ENCODE measurements around the gene FAM168A.

The FAM168A gene

DNA sequence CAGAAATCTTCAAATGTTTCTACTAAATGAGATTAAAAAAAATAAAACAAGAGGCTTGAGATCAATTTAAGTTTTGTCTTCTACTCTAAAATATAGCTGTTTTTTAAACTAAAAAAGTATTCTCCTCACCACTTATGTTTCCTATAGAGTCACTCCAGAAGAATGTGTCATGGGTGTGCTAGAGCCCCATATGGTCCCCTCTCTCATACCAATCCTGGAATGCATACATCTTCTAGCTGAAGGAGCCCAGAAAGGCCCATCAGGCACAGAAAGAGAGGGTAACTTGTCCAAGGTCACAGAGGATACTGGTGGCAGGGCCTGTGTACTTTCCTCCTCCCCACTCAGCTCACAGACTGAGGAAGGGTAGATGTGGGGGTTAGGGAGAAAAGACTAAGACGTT is 187.3 kb downstream of the FAM168A start:
- DNase-seq, result no peak
- intact Hi-C loops (cut with DNase I), result no loop called here

DNA sequence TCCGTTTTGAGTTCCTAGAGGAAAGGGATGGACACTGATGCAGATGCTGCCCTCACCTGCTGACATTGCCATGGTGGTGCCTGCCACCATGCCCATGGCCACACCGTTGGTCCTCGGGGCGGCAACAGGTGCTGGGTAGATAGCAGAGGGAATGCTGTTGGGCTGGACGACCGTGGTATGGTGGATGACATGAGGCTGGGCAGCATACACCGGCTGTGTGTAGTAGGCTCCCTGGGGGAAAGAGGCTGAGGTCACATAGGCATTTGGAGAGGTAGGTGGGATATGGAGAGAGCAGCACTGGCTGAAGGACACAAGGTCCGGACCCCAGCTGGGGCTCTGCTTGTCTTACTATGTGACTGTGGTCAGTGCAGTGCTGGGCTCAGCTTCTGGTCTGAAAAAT is 188.5 kb downstream of the FAM168A start:
- intact Hi-C loops (cut with DNase I), result loop anchor here (10.0 kb wide), 3 partner anchors 45 to 215 kb away; no protein-coding TSS in a partner anchor
- peak in 2 of 10 donors; percentile 58 to 63 for DNase-seq

DNA sequence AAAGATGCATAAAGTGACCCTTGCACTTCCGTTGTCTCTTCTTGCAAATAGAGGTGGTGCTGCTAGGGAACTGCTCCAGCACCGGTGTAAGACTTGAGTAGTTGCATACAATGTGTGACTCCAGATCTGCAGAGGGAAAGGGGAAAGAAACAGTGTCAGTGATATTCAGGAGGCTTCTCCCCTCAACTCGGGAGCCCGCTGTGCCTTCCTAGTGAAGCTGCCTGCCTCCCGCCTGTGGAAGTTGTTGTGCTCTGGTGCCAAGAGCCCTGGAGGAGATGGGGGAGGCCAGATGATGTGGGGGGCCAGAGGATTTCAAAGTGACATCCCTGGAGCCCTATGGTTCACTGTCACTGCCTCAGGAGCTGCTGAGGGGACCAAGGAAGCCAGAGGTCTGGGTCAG is 191.3 kb downstream of the FAM168A start:
- DNase-seq, result peak in 1 of 10 donors; percentile 35
- intact Hi-C loops (cut with DNase I), result loop anchor here (10.0 kb wide), 3 partner anchors 48 to 218 kb away; no protein-coding TSS in a partner anchor

DNA sequence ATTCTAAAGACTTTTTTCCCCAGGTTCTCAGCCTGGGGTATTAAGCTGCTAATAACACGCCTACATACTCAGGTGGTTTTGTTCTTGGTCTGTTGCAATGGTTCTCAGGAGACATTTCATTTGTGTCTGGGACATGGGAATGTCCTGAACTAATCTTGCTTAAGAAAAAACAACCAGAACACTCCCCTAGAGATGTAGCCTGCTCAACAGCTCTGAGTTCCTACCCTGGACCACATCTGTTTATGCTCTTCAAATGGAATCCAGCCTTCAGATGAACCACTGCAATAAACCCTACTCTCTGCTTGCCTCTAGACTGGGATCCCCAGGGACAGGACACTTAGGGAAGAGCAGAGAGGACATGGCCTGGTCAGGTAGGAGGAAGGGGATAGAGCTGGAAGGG is 191.8 kb downstream of the FAM168A start:
- DNase-seq, result no peak
- intact Hi-C loops (cut with DNase I), result loop anchor here (10.0 kb wide), 3 partner anchors 49 to 219 kb away; no protein-coding TSS in a partner anchor

DNA sequence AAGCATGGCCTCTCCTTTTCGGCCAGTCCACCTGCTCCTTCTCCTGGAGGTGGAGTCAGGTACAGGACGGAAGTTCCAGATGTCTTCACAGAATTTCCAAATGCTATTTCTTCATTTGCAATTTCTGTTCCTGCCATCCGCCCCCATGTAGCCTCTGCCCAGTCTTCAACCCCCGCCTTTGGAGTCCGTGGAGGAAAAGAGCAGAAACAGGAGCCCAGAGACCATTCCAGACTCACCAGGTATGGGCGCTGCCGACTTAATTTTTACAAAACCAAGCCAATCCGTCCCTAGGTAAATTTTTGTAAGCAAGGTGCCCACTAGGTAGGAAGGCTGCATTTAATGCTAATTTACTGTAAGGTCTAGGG is 192.8 kb downstream of the FAM168A start:
- intact Hi-C loops (cut with DNase I), result loop anchor here (10.0 kb wide), 3 partner anchors 50 to 220 kb away; no protein-coding TSS in a partner anchor
- DNase-seq, result peak in 2 of 10 donors; percentile 78 to 82

DNA sequence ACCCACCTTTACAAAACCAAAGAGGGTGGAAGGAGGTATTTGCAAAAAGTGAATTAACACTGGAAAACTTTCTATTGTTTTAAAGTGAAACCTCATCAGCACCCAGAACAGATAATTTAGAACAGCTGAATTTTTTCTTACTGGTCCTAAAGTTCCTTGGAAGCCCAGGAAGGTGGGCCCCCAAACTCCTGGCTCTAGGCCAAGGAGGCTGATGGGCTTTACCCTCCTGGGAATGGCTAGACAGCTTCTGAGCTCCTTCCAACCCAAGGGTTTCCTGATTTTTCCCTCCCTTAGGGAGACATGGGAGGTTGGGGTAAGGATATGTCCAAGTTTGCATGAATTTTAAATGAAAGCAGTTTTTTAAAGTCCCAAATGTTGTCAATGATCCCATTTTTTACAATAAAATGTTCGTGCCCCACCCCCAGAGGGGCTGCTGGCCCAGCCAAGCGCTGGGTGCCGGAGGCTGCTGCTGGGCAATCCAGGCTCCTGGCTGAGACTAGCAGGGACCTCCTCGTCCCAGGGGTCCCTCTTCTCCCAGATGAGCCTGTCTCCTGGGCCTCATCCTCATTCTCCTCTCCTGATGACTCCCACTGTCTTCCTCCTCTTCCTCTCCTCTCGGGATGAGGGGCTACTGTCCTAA is 193.3 kb downstream of the FAM168A start:
- intact Hi-C loops (cut with DNase I), result loop anchor here (5.0 to 10.0 kb wide), 5 partner anchors 50 to 258 kb away; partner anchors contain the start of gene FAM168A

DNA sequence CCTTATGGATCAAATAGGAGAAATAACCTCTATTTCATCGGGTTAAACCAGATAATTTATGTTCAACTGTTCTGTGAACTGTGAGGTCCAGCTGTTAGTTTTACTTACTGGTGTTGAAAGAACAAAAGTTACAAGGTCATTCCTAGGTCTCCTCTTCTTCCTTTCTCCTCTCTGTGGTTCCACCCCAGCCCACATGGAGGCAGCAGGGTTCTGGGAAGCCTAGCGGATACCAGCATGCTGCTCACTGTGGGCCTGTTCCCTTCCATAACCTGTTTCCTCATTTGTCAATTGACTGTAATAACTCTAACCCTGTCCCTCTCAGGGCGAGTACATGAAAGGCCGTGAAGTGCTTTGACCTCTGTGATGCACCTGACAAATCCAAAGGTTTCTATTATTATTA is 193.9 kb downstream of the FAM168A start:
- peak; percentile 58 to 95 (median 77) for DNase-seq
- intact Hi-C loops (cut with DNase I), result loop anchor here (5.0 to 10.0 kb wide), 5 partner anchors 51 to 258 kb away; partner anchors contain the start of gene FAM168A

More for the DNA sequence above, 193.3 kb downstream of the FAM168A start:
- peak in 3 of 10 donors; percentile 37 to 77 (median 62) for DNase-seq

DNA sequence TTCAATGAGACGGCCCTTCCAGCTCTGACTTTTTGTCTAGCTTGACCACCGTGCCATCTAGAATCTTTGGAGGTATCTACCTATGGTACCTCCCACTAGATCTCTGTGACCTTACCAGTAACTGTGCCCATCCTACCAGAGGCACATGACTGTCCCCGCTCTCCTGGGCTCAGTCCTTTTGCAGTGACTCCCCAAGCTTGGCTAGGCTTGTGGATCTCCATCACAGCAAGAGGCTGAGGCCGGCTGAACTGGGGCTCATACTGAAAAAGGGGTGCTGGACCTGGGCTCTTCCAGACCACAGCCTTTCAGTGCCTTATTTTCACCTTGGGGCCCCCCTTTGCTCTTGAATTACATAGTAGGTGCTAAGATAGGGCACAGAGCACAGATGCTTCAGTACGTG is 194.4 kb downstream of the FAM168A start:
- DNase-seq, result peak in 3 of 10 donors; percentile 28 to 48 (median 40)
- intact Hi-C loops (cut with DNase I), result loop anchor here (5.0 to 10.0 kb wide), 5 partner anchors 51 to 259 kb away; partner anchors contain the start of gene FAM168A

DNA sequence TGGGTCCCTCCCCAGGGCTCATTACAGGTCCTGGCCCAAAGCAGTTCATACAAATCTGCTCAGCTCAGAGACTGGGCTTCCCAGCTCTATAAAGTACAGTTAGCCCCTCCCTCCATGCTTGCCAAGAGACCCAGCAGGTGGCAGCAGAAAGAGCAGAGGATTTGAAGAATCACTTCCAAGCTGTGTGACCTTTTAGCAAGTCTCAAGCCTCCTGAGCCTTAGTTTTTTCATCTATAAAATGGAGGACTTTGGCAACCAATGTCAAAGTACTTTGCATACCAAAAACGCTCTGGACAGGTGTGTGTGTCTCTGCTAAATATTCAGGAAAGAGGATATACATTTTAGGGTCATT is 195.1 kb downstream of the FAM168A start:
- DNase-seq, result no peak

DNA sequence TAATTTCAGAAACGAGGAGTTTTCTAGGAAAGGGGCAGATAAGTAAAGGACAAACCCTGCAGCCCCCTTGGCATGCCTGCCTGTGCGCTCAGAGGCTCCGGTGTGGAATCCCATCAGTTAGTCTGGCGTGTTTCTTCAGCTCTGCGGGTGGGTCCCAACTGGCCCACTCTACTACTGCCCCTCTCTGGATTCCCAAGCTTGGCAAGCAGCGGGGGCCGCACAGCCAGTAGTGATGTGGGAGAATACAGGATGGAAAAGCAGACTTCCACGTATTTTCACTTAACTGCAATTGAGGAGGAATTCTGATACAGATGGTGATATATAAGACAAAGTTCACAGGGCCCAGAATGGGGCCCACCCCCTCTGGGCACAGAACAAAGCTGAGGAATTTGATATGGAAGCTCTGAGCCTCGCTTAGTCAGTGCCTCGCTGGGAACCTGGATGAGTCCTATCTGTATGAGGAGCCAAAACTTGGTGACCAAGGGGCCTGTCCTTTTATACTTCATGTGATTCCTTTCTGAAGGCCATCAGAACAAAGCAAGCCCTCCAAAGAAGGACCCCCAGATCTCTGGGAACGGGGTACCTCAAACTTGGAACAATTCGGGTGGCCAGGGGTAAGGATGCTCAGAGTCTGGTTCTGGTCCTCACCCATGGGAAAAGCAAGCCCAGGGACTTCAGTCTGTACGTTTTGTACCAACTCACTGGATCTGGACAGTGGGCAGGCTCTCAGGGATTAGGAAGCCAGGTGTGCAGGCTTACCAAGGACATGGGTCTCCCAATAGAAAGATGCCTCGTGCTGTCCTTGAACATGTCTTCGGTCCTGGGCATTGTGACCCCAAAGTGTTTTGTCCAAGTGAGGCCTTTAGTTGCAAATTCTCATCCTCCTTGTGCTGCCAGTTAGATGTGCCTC is 195.7 kb downstream of the FAM168A start:
- intact Hi-C loops (cut with DNase I), result loop anchor here (5.0 to 10.0 kb wide), 5 partner anchors 53 to 260 kb away; partner anchors contain the start of gene FAM168A
- peak in 2 of 10 donors; percentile 33 to 80 for DNase-seq

More for the DNA sequence above, 195.1 kb downstream of the FAM168A start:
- intact Hi-C loops (cut with DNase I), result loop anchor here (5.0 to 10.0 kb wide), 5 partner anchors 52 to 259 kb away; partner anchors contain the start of gene FAM168A

DNA sequence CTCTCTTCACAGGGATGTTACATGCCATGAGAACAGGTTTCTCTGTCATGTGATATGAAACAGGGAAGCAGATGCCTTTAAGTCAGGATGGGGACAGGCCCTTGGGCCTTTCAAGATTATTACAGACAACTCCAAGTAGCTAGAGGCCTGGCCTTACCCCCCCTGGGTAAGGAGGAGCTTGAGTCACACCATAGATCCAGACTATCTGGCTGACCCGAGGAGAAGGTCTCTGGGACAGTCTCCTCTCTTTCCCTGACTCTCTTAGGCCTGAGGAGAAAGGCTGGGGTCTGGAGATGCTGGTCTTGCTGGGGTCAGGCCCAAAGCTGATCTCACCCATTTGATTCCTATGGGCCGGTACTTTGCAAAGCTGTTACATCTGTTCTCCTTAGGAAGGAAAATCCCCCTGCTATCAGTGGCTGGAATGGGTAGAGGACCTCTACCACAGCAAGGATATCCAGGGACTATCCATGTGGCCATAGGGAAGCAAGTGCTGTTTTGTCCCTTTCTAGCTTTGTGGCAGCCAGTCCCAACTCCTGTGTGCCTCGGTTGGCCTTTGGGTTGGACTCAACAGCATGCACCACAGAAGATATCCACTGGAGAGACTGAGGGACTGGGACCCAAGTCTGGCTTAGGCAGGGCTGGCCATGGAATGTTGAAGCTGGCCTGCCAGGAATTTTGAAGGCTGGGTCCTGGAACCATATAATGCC is 196.5 kb downstream of the FAM168A start:
- DNase-seq, result peak in 2 of 10 donors; percentile 19 to 35
- intact Hi-C loops (cut with DNase I), result loop anchor here (5.0 to 10.0 kb wide), 5 partner anchors 53 to 261 kb away; partner anchors contain the start of gene FAM168A

DNA sequence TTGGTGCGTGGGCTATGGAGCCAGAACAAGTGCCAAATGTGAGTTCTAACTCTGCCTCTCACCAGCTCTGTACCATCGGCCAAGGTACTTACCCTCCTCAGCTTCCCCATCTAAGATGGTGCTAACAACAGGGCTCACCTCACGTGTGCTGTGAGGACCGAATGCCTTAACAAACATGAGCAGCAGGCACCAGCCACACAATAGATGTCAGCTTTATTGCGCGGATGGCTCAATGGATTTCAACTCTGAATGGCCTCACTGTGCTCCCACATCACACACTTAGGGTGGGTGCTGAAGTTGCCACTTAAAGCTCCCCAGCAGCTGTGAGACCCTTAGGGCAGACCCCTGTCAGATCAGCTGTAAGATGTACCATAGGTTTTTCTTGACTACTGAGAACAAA is 197.6 kb downstream of the FAM168A start:
- peak in 1 of 10 donors; percentile 25 for DNase-seq
- intact Hi-C loops (cut with DNase I), result loop anchor here (5.0 to 10.0 kb wide), 5 partner anchors 55 to 262 kb away; partner anchors contain the start of gene FAM168A

DNA sequence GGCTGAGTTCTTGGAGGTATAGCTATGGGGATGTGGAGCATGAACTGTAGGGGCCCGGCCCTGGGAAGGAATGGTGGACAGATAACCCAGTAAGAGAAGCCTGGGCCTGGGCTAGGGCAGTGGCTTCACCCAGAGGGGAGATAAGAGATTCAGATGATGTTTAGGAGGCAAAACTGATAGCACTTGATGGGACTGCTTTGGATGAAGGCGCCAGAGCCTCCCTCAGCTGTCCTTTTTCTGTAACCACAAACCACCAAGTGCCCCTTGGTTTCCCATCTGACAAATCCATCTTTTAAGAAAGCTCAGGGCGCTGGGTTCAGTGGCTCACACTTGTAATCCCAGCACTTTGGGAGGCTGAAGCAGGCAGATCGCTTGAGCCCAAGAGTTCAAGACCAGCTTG is 198.3 kb downstream of the FAM168A start:
- intact Hi-C loops (cut with DNase I), result loop anchor here (5.0 to 10.0 kb wide), 5 partner anchors 55 to 263 kb away; partner anchors contain the start of gene FAM168A
- DNase-seq, result peak in 1 of 10 donors; percentile 51

DNA sequence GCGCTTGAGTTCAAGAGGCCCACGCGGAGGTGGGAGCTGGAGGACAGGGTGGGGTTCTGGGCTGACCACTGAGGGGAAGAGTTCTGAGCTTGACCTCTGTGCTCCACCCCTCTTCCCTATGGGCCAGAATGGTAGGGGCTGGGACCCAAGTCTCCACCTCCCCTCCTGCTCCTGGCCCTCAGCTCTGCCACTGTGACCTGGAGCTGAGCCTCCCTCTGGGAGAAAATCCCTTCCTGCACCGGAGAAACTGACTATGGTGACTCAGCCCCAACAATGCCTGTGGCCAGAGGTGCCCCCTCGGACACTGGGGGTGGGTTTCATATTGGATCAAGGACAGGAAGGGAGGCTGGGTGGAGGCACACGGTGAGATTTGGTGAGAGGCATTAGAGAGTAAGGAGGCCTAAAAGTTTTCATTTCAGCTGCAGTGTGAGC is 198.7 kb downstream of the FAM168A start:
- intact Hi-C loops (cut with DNase I), result no loop called here
- peak in 3 of 10 donors; percentile 50 to 77 (median 67) for DNase-seq

DNA sequence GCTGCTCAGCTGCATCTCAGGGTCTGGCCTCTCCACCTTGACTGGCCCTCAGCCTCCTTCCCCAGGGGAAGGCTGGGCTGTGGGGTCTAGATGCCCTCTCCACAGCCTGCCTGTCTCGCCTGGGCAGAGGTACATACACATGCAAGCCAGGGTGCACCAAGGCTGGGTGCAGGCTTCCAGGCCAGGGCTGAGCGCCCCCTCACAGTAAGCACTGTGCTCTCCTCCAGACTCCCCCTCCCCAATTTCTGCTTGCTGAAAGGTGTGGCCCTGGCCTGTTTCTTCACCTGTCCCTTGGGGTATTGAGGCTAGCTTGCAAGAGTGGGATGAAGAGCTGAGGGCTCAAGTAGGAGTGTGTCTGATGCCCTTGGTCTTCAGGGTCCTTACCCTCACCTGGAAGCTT is 199.2 kb downstream of the FAM168A start:
- peak in 3 of 10 donors; percentile 30 to 79 (median 73) for DNase-seq
- intact Hi-C loops (cut with DNase I), result no loop called here

DNA sequence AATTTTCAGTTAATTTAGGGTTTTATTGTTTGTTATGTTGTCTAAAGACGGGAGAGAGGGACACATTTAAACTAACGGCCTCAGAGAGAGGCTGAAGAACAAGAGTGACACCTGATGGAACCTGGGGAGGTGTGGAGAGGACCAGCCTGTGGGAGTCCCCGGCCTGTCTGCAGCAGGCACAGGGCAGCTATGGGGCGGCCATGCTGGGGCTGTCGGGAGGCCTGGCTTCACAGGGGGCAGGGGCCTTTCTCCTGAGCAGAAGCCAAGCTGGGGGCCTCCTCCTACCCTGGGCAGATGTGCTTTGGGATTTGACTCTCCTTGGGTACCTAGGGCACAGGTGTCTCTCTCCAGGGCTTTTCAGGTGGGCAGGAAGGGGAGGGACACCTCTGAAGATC is 199.8 kb downstream of the FAM168A start:
- peak in 3 of 10 donors; percentile 53 to 73 (median 63) for DNase-seq
- intact Hi-C loops (cut with DNase I), result no loop called here

DNA sequence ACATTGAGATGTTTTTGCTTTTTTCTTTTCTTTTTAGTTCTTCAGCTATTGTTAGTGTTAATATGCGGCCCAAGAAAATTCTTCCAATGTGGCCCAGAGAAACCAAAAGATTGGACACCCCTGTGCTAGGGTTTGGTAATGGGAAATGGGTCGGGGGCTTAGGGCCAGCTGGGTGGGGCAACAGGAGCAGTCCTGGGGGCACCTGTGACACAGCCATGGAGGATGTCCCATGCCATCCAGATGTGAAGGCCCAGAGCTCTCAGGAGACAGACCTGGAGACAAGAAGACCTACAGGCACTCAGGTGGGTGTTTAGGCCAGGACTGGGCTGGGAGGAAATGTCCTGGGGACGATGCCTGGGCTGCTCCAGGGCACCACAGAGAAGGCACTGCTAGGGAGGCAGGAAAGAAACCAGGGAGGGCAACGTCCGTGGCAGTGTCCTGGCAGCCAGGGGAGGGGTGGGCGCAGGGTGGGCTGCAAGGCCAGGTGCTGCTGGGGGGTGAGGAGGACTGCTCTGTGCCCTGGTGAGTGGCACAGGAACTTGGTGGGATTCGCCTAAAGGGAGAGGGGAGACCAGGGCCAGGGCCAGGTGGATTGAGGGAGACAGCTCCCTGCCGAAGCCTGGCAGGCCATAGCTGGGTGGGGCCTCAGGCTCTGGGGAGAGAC is 200.3 kb downstream of the FAM168A start:
- intact Hi-C loops (cut with DNase I), result no loop called here
- DNase-seq, result peak in 4 of 10 donors; percentile 5 to 56 (median 55)

DNA sequence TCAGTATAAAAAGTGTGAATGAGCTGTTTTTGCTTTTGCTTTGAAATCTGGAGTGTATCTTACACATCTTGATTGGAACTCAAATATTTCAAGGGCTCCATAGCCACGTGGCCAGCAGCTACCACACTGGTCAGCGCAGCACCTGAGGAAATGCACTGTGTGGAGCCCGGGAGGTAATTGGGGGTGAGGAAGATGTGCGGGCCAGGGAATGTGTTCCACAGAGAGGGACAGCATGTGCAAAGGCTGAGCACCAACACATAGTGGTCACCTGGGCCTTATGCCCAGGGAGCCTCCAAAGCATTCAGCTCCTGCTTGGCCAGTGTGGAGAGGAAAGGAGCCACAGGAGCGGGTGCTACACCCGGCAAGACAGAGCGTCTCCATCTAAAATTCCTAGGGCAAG is 200.9 kb downstream of the FAM168A start:
- DNase-seq, result peak in 4 of 10 donors; percentile 5 to 55 (median 50)
- intact Hi-C loops (cut with DNase I), result no loop called here

Measured in posterior cingulate gyrus (tissue), 11 donors.